ENCODE measurements around the gene VPS33B. TPM values are rescaled to one million over a fixed set of nuclear protein-coding genes. Genes with fewer than 3 reads are reported as not detected.
"Not testable (repeated sequence)": the region's sequence is repeated elsewhere in the genome, so short reads cannot be mapped to it uniquely, and the experiment has no call there.

The VPS33B gene
- total and polyA plus RNA-seq, 10 donors = 12.1 to 27.6 (median 17.9) TPM

GRCh38 chr15:91050128-91050455 is 27.7 kb upstream of the VPS33B start:
- no peak for DNase-seq
- H3K4me1 ChIP-seq = peaks cover 0 to 21% (median 9%) of the 10 kb centered on the region in 6 donors
- no peak for TF ChIP-seq CTCF (IDR thresholded peaks at IDR 0.05 in 8 of 11, conservative IDR thresholded peaks at IDR 0.05 in 3 of 11)
- TF ChIP-seq POLR2AphosphoS5 (IDR thresholded peaks at IDR 0.05) = no peak
- TF ChIP-seq POLR2A (IDR thresholded peaks at IDR 0.05) = no peak
- 60 to 72% (median 71%) methylated on average over 4 of the region's 4 CpGs for WGBS, 5 donors
- no peaks in the 10 kb centered on the region for H3K9me3 ChIP-seq
- peaks cover 0 to 45% (median 16%) of the 10 kb centered on the region in 7 donors for H3K27me3 ChIP-seq (replicated peaks in 1 of 7)
- no peaks in the 10 kb centered on the region for H3K36me3 ChIP-seq
- intact Hi-C loops (cut with DNase I; ENCODE audit: low total_unique reads) = no loop called here
- no peak overlapping the region for H3K27ac ChIP-seq
- no peak overlapping the region for H3K4me3 ChIP-seq

GRCh38 chr15:91049378-91050127 is 27.2 kb upstream of the VPS33B start:
- 26 to 38% (median 32%) methylated on average over 11 to 12 of the region's 12 CpGs for whole genome bisulfite sequencing, 5 donors
- intact Hi-C loops (cut with DNase I; ENCODE audit: low total_unique reads) = no loop called here

GRCh38 chr15:91047545-91048199 is 25.3 kb upstream of the VPS33B start:
- H3K4me3 ChIP-seq = no peak overlapping the region
- peak overlapping the region in 2 of 8 donors; percentile 18 to 33 for H3K27ac ChIP-seq
- WGBS, 5 donors = 4 to 10% (median 8%) methylated on average over 3 to 4 of the region's 4 CpGs
- TF ChIP-seq CTCF (IDR thresholded peaks at IDR 0.05 in 8 of 11, conservative IDR thresholded peaks at IDR 0.05 in 3 of 11) (no peak), POLR2AphosphoS5 (IDR thresholded peaks at IDR 0.05) (no peak), POLR2A (IDR thresholded peaks at IDR 0.05) (no peak)
- DNase-seq = no peak
- H3K27me3 ChIP-seq (replicated peaks in 1 of 7) = peaks cover 0 to 22% (median 0%) of the 10 kb centered on the region in 7 donors
- no peaks in the 10 kb centered on the region for H3K9me3 ChIP-seq
- H3K36me3 ChIP-seq = no peaks in the 10 kb centered on the region
- intact Hi-C loops (cut with DNase I; ENCODE audit: low total_unique reads) = no loop called here
- peaks cover 0 to 21% (median 9%) of the 10 kb centered on the region in 6 donors for H3K4me1 ChIP-seq

More at GRCh38 chr15:91049378-91050127, 27.2 kb upstream of the VPS33B start:
- Histone ChIP-seq H3K27ac (no peak overlapping the region), H3K9me3 (no peaks in the 10 kb centered on the region), H3K4me3 (no peak overlapping the region), H3K36me3 (no peaks in the 10 kb centered on the region), H3K4me1 (peaks cover 0 to 21% (median 9%) of the 10 kb centered on the region in 6 donors), H3K27me3 (replicated peaks in 1 of 7) (peaks cover 0 to 39% (median 13%) of the 10 kb centered on the region in 7 donors)
- no peak for DNase-seq
- TF ChIP-seq POLR2A (IDR thresholded peaks at IDR 0.05) = no peak
- TF ChIP-seq CTCF (IDR thresholded peaks at IDR 0.05 in 8 of 11, conservative IDR thresholded peaks at IDR 0.05 in 3 of 11) = peak; percentile 9 to 64 (median 46)
- TF ChIP-seq POLR2AphosphoS5 (IDR thresholded peaks at IDR 0.05) = no peak

- H3K27ac ChIP-seq; H3K27me3 ChIP-seq (replicated peaks in 1 of 7); H3K9me3 ChIP-seq; intact Hi-C loops (cut with DNase I; ENCODE audit: low total_unique reads); H3K36me3 ChIP-seq; H3K4me3 ChIP-seq; DNase-seq: not testable (repeated sequence)
- peaks cover 0 to 21% (median 9%) of the 10 kb centered on the region in 6 donors for H3K4me1 ChIP-seq
Observed at GRCh38 chr15:91046056-91046455, 23.7 kb upstream of the VPS33B start.

All from spleen (tissue), 11 donors.